HL-60 (cell line): ENCODE measurements around the gene EFNA5.

Experiments
- REST ChIP-seq: IDR thresholded peaks from 2 replicates; pipeline ENCODE4 v1.6.1; 2012; ENCODE audit warnings: low read depth; ENCODE audit not compliant: insufficient replicate concordance
- SPI1 ChIP-seq: IDR thresholded peaks from 2 replicates; pipeline ENCODE4 v1.6.1; 2012; ENCODE audit warnings: low read depth, mild to moderate bottlenecking, borderline replicate concordance
- TF ChIP-seq, protein P1 (sequence below): IDR thresholded peaks from one replicate; pipeline ENCODE4 v1.5.1; 2011; ENCODE audit warnings: low read length, control low read depth, inconsistent platforms; ENCODE audit not compliant: insufficient read depth

- TF ChIP-seq SPI1 (no peak), REST (no peak)
- TF ChIP-seq, protein P1, sequence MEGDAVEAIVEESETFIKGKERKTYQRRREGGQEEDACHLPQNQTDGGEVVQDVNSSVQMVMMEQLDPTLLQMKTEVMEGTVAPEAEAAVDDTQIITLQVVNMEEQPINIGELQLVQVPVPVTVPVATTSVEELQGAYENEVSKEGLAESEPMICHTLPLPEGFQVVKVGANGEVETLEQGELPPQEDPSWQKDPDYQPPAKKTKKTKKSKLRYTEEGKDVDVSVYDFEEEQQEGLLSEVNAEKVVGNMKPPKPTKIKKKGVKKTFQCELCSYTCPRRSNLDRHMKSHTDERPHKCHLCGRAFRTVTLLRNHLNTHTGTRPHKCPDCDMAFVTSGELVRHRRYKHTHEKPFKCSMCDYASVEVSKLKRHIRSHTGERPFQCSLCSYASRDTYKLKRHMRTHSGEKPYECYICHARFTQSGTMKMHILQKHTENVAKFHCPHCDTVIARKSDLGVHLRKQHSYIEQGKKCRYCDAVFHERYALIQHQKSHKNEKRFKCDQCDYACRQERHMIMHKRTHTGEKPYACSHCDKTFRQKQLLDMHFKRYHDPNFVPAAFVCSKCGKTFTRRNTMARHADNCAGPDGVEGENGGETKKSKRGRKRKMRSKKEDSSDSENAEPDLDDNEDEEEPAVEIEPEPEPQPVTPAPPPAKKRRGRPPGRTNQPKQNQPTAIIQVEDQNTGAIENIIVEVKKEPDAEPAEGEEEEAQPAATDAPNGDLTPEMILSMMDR: no peak
These were observed 203.4 kb downstream of the EFNA5 start for GRCh38 chr5:107467137-107467932.
